ENCODE data around the gene MPP7.

- no peak for TF ChIP-seq POLR2A (IDR thresholded peaks at IDR 0.05)
- TF ChIP-seq CTCF (IDR thresholded peaks at IDR 0.05), result no peak
Observed at GRCh38 chr10:28315140-28315539, 12.3 kb upstream of the MPP7 start.
